SU-DHL-6 (cell line): ENCODE data around the gene EDIL3.

Source experiments
- EZH2phosphoT487 ChIP-seq: fragments of 200-600 bp; sonication (generic), shearing (Covaris generic); conservative IDR thresholded peaks from 2 replicates; pipeline ENCODE4 v1.6.1; 2018; ENCODE audit warnings: mild to moderate bottlenecking, antibody characterized with exemption, low read length, moderate library complexity, mixed read lengths
- TF ChIP-seq, protein P1 (sequence below): fragments of 200-600 bp; sonication (generic); IDR thresholded peaks from one replicate; pipeline ENCODE4 v1.5.1; 2017; ENCODE audit warnings: antibody characterized with exemption, mild to moderate bottlenecking, low read length, moderate library complexity; ENCODE audit not compliant: insufficient read depth, poor library complexity, severe bottlenecking

DNA sequence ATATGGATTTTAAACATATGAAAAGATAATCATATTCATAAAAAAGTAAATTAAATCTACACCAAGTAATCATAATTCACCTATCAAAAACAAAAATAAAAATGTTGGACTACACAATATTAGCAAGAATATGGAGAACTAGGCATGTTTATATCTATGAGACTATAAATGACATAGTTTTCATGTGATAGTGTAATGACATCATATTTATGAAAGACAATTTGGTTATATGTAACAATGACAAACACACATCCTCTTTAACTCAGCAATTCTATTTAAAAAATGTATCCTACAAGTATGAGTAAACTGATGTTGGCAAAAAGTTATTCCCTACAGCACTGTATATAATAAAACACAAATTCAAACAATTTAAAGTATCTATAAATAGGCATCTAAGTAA lies 312.3 kb downstream of the EDIL3 start:
- TF ChIP-seq, protein P1, sequence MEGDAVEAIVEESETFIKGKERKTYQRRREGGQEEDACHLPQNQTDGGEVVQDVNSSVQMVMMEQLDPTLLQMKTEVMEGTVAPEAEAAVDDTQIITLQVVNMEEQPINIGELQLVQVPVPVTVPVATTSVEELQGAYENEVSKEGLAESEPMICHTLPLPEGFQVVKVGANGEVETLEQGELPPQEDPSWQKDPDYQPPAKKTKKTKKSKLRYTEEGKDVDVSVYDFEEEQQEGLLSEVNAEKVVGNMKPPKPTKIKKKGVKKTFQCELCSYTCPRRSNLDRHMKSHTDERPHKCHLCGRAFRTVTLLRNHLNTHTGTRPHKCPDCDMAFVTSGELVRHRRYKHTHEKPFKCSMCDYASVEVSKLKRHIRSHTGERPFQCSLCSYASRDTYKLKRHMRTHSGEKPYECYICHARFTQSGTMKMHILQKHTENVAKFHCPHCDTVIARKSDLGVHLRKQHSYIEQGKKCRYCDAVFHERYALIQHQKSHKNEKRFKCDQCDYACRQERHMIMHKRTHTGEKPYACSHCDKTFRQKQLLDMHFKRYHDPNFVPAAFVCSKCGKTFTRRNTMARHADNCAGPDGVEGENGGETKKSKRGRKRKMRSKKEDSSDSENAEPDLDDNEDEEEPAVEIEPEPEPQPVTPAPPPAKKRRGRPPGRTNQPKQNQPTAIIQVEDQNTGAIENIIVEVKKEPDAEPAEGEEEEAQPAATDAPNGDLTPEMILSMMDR, result no peak
- no peak for TF ChIP-seq EZH2phosphoT487
